ENCODE results near the gene RNF181.

RNF181 gene

GRCh38 chr2:85635011-85635410 is 39.5 kb downstream of the RNF181 start:
- no peak overlapping the region for H3K9ac ChIP-seq
- no peaks in the 10 kb centered on the region for H3K27me3 ChIP-seq (ENCODE audit: control insufficient read depth, insufficient read depth, low read length)
- peaks cover 7% of the 10 kb centered on the region for H3K79me2 ChIP-seq
- TF ChIP-seq CTCF (IDR thresholded peaks at IDR 0.05), result no peak
- no peaks in the 10 kb centered on the region for H3K36me3 ChIP-seq (ENCODE audit: control insufficient read depth, insufficient read depth, low read length)
- no peak overlapping the region for H2AFZ ChIP-seq
- no peaks in the 10 kb centered on the region for H3K4me1 ChIP-seq
- no peak overlapping the region for H3K4me3 ChIP-seq (ENCODE audit: low read depth, low read length)
- H3K27ac ChIP-seq, result no peak overlapping the region
- no peaks in the 10 kb centered on the region for H3K9me3 ChIP-seq (ENCODE audit: control insufficient read depth, low read length)
- H3K4me2 ChIP-seq (ENCODE audit: low read length), result no peak overlapping the region

GRCh38 chr2:85635636-85636035 is 40.1 kb downstream of the RNF181 start:
- no peak overlapping the region for H3K9ac ChIP-seq
- H3K9me3 ChIP-seq (ENCODE audit: control insufficient read depth, low read length), result no peaks in the 10 kb centered on the region
- TF ChIP-seq CTCF (IDR thresholded peaks at IDR 0.05), result no peak
- H3K27me3 ChIP-seq (ENCODE audit: control insufficient read depth, insufficient read depth, low read length), result no peaks in the 10 kb centered on the region
- peaks cover 7% of the 10 kb centered on the region for H3K79me2 ChIP-seq
- no peaks in the 10 kb centered on the region for H3K36me3 ChIP-seq (ENCODE audit: control insufficient read depth, insufficient read depth, low read length)
- no peak overlapping the region for H2AFZ ChIP-seq
- H3K4me3 ChIP-seq (ENCODE audit: low read depth, low read length), result no peak overlapping the region
- no peaks in the 10 kb centered on the region for H3K4me1 ChIP-seq
- no peak overlapping the region for H3K27ac ChIP-seq
- no peak overlapping the region for H3K4me2 ChIP-seq (ENCODE audit: low read length)

GRCh38 chr2:85642725-85643124 is 47.2 kb downstream of the RNF181 start:
- no peaks in the 10 kb centered on the region for H3K27me3 ChIP-seq (ENCODE audit: control insufficient read depth, insufficient read depth, low read length)
- no peak overlapping the region for H3K4me3 ChIP-seq (ENCODE audit: low read depth, low read length)
- no peak for TF ChIP-seq CTCF (IDR thresholded peaks at IDR 0.05)
- no peak overlapping the region for H3K27ac ChIP-seq
- H3K4me2 ChIP-seq (ENCODE audit: low read length), result no peak overlapping the region
- H3K4me1 ChIP-seq, result no peaks in the 10 kb centered on the region
- H3K79me2 ChIP-seq, result no peaks in the 10 kb centered on the region
- no peak overlapping the region for H2AFZ ChIP-seq
- H3K9me3 ChIP-seq (ENCODE audit: control insufficient read depth, low read length), result no peaks in the 10 kb centered on the region
- no peak overlapping the region for H3K9ac ChIP-seq
- no peaks in the 10 kb centered on the region for H3K36me3 ChIP-seq (ENCODE audit: control insufficient read depth, insufficient read depth, low read length)

GRCh38 chr2:85644909-85645308 is 49.4 kb downstream of the RNF181 start:
- no peak for TF ChIP-seq CTCF (IDR thresholded peaks at IDR 0.05)
- Histone ChIP-seq H3K9me3 (ENCODE audit: control insufficient read depth, low read length) (no peaks in the 10 kb centered on the region), H3K27ac (no peak overlapping the region), H3K4me1 (no peaks in the 10 kb centered on the region), H3K9ac (no peak overlapping the region), H3K4me3 (ENCODE audit: low read depth, low read length) (no peak overlapping the region), H3K79me2 (no peaks in the 10 kb centered on the region), H2AFZ (no peak overlapping the region), H3K4me2 (ENCODE audit: low read length) (no peak overlapping the region), H3K36me3 (ENCODE audit: control insufficient read depth, insufficient read depth, low read length) (no peaks in the 10 kb centered on the region), H3K27me3 (ENCODE audit: control insufficient read depth, insufficient read depth, low read length) (no peaks in the 10 kb centered on the region)

- no peaks in the 10 kb centered on the region for H3K9me3 ChIP-seq (ENCODE audit: control insufficient read depth, low read length)
- H3K4me1 ChIP-seq, result no peaks in the 10 kb centered on the region
- no peaks in the 10 kb centered on the region for H3K79me2 ChIP-seq
- TF ChIP-seq CTCF (IDR thresholded peaks at IDR 0.05), result no peak
- no peak overlapping the region for H3K4me2 ChIP-seq (ENCODE audit: low read length)
- no peaks in the 10 kb centered on the region for H3K27me3 ChIP-seq (ENCODE audit: control insufficient read depth, insufficient read depth, low read length)
- H3K36me3 ChIP-seq (ENCODE audit: control insufficient read depth, insufficient read depth, low read length), result no peaks in the 10 kb centered on the region
- H3K9ac ChIP-seq, result no peak overlapping the region
- H3K27ac ChIP-seq, result no peak overlapping the region
- no peak overlapping the region for H2AFZ ChIP-seq
- no peak overlapping the region for H3K4me3 ChIP-seq (ENCODE audit: low read depth, low read length)
Measured at GRCh38 chr2:85646166-85646565, 50.6 kb downstream of the RNF181 start.

All from parathyroid adenoma (tissue), 2 donors.